GM19238 (cell line): Measurements from ENCODE around the gene EME1.
A peak's percentile ranks its signal among the peaks of the same experiment; 100 is the strongest.
"Not testable (repeated sequence)": the region's sequence is repeated elsewhere in the genome, so short reads cannot be mapped to it uniquely, and the experiment has no call there.

Source experiments
- DNase-seq: peaks from one replicate; pipeline ENCODE4 v3.0.0; 2011; ENCODE audit warnings: low spot score; ENCODE audit not compliant: insufficient read length

Gene EME1, protein sequence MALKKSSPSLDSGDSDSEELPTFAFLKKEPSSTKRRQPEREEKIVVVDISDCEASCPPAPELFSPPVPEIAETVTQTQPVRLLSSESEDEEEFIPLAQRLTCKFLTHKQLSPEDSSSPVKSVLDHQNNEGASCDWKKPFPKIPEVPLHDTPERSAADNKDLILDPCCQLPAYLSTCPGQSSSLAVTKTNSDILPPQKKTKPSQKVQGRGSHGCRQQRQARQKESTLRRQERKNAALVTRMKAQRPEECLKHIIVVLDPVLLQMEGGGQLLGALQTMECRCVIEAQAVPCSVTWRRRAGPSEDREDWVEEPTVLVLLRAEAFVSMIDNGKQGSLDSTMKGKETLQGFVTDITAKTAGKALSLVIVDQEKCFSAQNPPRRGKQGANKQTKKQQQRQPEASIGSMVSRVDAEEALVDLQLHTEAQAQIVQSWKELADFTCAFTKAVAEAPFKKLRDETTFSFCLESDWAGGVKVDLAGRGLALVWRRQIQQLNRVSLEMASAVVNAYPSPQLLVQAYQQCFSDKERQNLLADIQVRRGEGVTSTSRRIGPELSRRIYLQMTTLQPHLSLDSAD

DNA sequence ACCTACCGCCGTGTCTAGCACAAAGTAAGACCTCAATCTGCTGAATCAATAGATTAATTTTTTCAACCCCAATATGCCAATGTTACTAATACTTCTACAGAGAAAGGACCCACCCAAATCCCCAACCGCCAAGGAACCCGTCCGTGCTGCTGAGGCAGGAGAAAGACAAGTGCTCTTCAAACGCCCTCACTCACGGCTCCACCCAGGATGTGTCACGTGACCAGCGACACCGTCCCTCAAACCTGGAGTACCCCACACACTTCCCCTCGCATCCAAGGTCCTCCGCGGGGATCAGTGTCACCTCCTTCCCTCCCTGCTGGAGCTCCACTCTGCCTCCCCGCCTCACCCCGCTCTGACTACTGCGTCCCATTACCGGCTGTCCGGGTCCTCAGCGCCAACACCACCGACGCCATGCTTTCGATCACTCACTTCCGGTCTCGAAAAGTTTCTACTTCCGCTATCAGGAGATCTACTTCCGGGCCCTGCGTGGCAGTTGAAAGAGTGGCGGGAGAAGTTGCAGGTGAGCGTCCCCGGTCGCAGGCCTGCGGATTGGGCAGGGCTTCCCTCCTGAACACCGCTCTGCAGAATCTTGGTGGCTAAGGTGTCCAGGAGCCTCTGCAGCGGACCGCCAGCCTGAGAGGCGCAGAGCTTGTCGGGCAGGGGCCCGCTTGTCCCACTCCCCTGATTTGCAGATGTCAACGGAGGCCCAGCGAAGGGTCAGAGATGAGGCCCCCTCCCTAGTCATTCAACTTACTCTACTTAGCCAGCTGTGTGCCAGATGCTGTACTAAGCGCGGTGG, at the start of gene EME1, which contains the start of gene MRPL27:
Gene EME1, plus strand, starts transcription at position 472 of the 799 bp plus-strand sequence. CDS start 1,980 bp downstream, outside the sequence.
Gene MRPL27, minus strand, starts transcription at position 427 of the 799 bp plus-strand sequence. Its CDS starts 14 bp downstream, at position 413.
- DNase-seq: peak; percentile 93

- DNase-seq: no peak
These were observed 47.1 kb upstream of the EME1 start for GRCh38 chr17:50325906-50326305.

GRCh38 chr17:50326831-50327364, 46.1 kb upstream of the EME1 start:
- no peak for DNase-seq

DNA sequence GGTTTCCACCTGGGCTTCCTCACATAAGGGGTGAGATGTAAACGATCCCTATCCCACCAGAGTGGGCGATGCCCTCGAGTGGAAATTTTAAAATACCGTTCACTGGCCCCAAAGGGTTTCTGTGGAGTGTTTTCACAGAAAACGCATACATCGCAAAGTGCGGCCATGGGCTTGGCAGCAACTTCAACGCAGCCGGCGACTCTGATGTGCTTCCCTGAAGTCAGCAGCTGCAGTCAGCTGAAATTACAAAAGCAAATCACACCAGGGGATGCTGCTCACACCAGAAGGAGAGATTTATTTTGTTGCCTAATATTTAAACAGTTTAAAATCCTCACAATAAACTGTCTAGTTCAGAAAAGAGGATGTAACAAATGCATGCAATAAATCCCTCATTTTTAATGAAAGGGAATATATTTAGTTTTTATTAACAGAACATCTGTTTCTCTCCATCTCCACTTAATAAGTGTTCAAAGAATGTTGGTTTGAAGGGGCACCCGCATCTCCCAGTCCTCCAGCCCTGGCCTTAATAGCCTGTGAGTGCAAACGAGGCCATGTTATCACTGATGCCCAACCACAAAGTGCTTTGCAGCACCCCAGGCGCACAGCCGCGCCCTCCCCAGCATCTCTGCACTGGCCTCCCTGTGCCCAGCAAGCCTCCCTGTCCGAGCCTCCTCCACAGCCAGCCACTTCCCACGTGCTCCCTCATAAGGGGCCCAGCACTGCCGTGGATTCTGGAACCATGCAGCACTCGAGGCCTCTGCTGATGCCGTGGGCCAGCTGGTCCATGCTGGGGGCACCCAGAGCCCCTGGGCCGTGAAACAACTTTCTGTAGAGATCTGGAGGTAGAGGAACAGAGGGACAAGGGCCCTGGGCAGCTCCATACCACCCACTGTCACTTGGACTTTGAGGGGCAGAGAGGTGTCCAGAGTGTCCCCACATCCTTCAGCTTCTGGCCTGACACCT, 44.4 kb upstream of the EME1 start:
- DNase-seq: no peak

DNA sequence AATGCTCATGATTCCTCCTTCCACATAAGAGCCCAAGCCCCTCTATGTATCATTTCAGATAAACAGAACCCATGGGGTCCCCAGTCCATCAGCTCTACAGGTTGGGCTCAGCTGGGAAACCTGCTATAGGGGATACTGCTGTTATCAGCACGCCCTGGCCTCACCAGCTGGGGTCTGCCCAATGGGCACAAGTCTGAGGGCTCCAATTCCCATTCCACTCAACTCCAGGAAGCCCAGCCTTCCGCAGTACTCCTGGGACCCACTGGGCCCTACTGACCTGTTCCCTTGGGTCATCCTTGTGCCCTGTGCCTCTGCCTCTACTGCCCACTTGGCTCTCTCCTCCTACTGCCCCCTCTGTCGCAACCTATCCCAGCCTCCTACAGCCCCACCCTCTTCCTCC, 43.3 kb upstream of the EME1 start:
- no peak for DNase-seq

- no peak for DNase-seq
These were observed 42.8 kb upstream of the EME1 start for GRCh38 chr17:50330151-50330775.

DNA sequence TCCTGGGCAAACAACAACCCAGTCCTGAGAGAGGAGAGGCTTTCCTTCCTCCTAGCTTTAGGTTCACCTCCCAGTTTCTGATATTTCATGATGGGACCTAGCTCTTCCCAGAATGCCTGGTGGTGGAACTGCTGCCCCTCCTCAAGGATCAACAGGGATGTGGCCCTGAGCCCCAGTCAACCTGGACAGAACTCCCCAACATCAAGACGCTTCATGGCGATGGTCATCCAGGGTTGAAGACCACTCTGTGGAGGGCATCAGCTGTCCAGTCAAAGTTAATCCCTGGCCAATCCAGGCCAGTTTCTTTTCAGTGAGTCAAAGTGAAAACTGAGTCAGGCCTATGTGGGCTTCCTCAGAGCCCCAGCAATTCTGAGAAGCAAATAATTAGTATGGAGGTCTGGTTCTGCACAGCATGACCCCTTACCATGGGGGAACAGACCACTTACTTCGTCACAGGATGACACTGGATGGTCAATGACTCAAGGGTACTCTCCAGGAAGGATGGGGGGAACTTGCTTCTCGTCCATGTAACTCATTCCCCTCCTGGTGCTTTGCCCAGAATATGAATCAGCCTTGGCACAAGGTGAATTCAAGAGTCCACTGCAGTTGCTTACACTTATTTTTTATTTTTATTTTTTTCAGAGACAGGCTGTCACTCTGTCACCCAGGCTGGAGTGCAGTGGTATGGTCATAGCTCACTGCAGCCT, 41.8 kb upstream of the EME1 start:
- DNase-seq: no peak

DNA sequence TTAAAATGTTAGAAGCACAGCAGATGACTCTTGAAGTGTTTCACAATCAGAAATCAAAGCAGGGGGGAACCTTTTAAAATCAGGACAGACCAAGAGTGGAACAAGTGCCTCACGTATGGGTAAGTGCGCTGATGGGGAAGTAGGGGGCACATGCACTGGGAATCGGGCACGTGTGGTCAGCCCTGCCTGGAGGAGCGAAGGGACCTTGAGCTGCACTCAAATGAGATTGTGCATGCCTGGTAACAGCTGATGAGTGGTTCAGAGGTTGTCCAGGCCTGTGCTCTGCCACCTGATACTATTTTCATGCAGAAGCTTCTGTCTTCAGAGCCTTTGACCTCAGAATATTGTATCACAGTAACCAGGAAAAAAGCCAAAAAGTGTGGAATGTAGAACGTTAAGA, 40.8 kb upstream of the EME1 start:
- no peak for DNase-seq

DNA sequence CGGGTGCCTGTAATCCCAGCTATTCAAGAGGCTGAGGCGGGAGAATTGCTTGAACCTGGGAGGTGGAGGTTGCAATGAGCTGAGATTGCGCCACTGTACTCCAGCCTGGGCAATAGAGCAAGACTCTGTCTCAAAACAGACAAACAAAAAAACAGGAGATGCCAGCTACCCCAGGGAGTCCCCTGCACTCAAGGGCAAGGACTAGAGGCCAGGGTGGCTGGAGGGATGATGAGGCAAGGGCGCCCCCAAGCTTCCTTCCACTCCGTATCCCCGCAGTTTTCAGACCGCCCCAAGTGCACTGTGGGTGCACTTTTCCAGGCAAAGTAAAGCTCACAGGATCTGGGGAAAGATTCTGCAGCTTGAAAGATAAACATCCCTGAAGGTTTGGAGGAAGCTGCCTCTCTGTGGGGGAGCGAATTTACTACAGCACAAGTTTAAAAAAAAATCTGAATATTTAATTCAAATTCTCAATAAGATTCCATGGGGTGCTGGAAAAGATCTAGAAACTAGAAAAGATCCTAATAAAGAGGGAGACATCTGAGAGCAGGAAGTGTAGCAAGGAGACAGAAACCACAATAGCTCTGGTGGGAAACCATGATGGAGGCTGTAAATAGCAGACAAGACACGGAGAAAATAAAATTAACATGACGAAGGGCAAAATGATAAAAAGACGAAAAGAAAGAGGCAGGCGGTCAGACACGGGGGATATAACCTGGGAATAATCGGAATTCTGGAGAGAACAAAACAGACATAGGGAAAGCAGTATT, 39.6 kb upstream of the EME1 start:
- not testable (repeated sequence) for DNase-seq

GRCh38 chr17:50337956-50338355, 35.1 kb upstream of the EME1 start:
- DNase-seq: no peak

GRCh38 chr17:50338645-50339044, 34.4 kb upstream of the EME1 start:
- DNase-seq: no peak

- DNase-seq: no peak
These were observed 33.6 kb upstream of the EME1 start for GRCh38 chr17:50339381-50339780.

DNA sequence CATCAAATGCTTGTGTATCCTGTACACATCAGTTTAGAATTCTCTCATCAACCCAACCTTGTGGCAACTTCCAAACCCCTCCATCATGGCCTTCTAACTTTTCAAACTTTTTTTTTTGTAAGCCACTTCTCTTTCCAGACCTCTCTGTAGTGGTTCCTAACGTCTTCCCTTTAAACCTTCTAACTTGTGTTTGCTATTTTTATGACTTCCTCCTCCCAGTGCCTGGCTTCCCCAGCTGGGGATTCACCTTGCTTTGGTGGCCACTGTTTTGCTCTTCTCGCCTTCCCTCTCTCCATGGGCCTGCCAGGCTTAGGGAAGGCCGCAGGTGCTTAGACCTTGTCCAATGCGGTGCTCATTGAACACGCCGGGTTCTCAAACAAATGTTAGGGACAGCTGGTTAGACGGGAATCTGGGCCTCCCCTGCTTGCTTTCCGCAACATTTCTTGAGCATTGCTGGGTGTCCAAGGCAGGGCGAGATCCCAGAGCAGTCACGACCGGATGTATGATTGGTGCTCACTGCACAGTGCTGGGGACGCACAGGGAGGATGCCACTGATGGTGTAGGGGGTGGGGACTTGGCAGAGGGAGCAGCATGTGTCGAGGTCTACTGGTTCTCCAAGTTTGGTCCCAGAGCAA, 28.2 kb upstream of the EME1 start:
- no peak for DNase-seq

DNA sequence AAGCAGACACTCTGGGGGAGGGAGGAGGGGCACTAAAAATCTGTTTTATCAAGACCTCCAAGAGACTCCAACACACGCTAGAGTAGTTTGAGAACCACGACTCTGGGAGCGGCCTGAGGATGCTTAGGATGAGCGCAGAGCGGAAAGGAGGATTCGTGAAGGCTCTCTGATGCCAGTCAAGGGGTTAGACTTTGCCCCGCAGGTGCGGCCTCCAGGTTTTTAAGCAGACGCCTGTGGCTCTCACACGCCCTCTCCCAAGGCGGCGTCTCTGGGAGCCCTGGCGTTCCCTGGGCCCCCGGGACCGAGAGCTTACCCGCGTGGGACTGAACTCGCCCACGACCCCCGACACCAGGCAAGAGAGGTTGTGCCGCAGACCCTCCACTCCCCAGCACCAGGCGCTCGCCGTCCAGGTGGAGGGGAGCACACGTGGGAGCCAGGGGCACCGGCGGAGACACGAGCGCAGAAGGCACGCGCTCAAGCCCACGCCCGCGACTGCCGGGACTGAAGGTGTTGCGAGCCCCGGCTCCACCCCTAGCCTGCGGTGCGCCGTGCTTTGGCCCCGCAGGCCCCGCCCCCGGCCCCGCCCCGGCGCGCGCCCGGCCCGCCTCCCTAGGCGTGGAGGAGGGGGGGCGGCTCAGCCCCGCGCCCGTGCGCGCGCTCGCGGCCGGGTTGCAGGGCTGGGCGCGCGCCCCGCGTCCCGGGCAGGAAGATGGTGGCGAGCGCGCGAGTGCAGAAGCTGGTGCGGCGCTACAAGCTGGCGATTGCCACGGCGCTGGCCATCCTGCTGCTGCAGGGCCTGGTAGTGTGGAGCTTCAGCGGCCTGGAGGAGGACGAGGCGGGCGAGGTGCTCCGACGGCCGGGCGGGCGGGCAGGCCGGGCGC, 27.4 kb upstream of the EME1 start, which contains the start of gene XYLT2:
Gene XYLT2, plus strand, starts transcription at position 695 of the 881 bp plus-strand sequence. Its CDS starts 15 bp downstream, at position 710.
- peak; percentile 95 for DNase-seq

DNA sequence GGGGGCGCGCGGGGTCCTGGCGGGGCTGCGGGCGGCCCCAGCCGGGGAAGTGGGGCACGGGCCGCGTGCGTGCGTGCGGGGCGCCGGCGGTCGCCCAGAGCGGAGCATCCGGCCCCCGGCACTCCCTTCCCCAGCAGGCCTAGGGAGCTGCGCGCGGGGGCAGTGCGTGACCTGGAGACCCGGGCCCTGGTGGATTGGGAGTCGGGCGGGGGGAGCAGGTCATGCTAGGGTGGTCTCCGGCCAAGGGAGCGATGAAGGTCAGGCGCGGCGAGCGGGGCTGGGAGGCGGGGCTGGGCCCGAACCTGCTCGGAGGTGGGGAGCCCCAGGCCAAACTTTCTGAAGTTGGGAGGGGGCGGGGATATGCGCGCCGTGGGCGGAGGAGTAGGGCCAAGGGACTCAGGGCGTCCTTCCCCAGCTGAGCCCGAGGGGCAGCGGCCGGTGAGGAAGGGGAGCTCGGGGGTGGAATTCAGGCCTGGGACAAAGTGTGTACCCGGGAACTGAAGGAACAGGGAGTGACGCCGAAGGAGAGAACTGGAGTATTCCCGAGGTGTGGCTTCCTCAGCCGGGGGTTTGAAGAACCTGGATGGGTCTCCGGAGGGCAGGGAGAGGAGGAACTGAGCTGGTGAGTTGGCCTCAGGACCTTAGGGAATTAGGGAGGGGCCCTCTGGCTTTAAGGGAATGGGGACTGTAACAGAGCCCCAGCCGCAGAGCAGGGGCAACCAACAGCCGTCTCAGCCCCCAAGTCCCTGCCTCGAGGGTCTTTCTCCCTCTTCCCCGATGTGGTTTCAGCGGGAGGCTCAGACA, 26.5 kb upstream of the EME1 start:
- DNase-seq: peak; percentile 64
